SK-N-SH (cell line): Measurements from ENCODE around the gene HSPA4L. TPM values are rescaled to one million over a fixed set of nuclear protein-coding genes. Genes with fewer than 3 reads are reported as not detected.

Source experiments
- CTCF ChIA-PET: fragments of 300-600, 350-600 bp; formaldehyde crosslinking; extraction: SDS; loops from one replicate; lab custom pipeline; 2021; lab: Yijun Ruan, JAX
- POLR2A ChIA-PET: fragments of 350-600 bp; sonication (Branson Sonifier 250); formaldehyde crosslinking; extraction: SDS; loops from one replicate; lab custom pipeline; 2020; ENCODE audit warnings: antibody characterized with exemption, inconsistent platforms; lab: Yijun Ruan, JAX
- DNase-seq: peaks from one replicate; pipeline ENCODE4 v3.0.0; 2012
- H2AFZ ChIP-seq: fragments of 200-600 bp; sonication (generic); 2 replicates; pipeline ENCODE4 v1.8.1; 2016; ENCODE audit warnings: antibody characterized with exemption, mild to moderate bottlenecking, low read depth
- H3F3A ChIP-seq: fragments of 200-600 bp; sonication (generic); replicated peaks from 2 replicates; pipeline ENCODE3; 2016; ENCODE audit warnings: antibody characterized with exemption, mild to moderate bottlenecking; ENCODE audit not compliant: insufficient read depth
- H3K27ac ChIP-seq, 2 experiments: fragments of 200-500 bp in 1 of 2; fragments of 200-600 bp in 1 of 2; sonication (Bioruptor generic) in 1 of 2; sonication (generic), shearing (Covaris generic) in 1 of 2; 2 replicates each; pipeline versions ENCODE4 v1.5.1 to v1.6.1; 2014 to 2016; ENCODE audit warnings: low read depth in 2 of 2, inconsistent platforms in 1 of 2, low read length in 1 of 2, mild to moderate bottlenecking in 1 of 2, mixed read lengths in 1 of 2
- H3K27me3 ChIP-seq: fragments of 200-600 bp; sonication (generic), shearing (Covaris generic); 2 replicates; pipeline ENCODE4 v1.6.1; 2016; ENCODE audit warnings: mixed run types; ENCODE audit not compliant: insufficient read depth
- H3K36me3 ChIP-seq, 2 experiments: fragments of 200-500 bp in 1 of 2; fragments of 200-600 bp in 1 of 2; sonication (Bioruptor generic) in 1 of 2; sonication (generic) in 1 of 2; replicated peaks in 1 of 2; 2 replicates each; pipeline versions ENCODE3 to v1.5.1; 2014 to 2016; ENCODE audit warnings: low read length in 1 of 2, mild to moderate bottlenecking in 1 of 2; ENCODE audit not compliant: insufficient read depth in 2 of 2, control insufficient read depth in 1 of 2
- H3K4me1 ChIP-seq, 2 experiments: fragments of 200-500 bp in 1 of 2; fragments of 200-600 bp in 1 of 2; sonication (Bioruptor generic) in 1 of 2; sonication (generic), shearing (Covaris generic) in 1 of 2; 2 replicates each; pipeline versions ENCODE4 v1.5.1 to v1.6.1; 2014 to 2016; ENCODE audit warnings: low read depth in 1 of 2, low read length in 1 of 2, mixed run types in 1 of 2; ENCODE audit not compliant: insufficient read depth in 2 of 2, control insufficient read depth in 1 of 2
- H3K4me2 ChIP-seq: fragments of 200-600 bp; sonication (generic), shearing (Covaris generic); 2 replicates; pipeline ENCODE4 v1.6.1; 2017; ENCODE audit warnings: mixed run types
- H3K4me3 ChIP-seq, 2 experiments: fragments of 200-500 bp in 1 of 2; fragments of 200-600 bp in 1 of 2; sonication (Bioruptor generic) in 1 of 2; sonication (generic), shearing (Covaris generic) in 1 of 2; 2 replicates each; pipeline versions ENCODE4 v1.5.1 to v1.8.1; 2014 to 2016; ENCODE audit warnings: low read depth in 2 of 2, inconsistent platforms in 1 of 2, low read length in 1 of 2, mild to moderate bottlenecking in 1 of 2, mixed read lengths in 1 of 2, moderate library complexity in 1 of 2
- H3K79me2 ChIP-seq: fragments of 200-600 bp; sonication (generic); 2 replicates; pipeline ENCODE4 v1.8.1; 2017; ENCODE audit warnings: mild to moderate bottlenecking; ENCODE audit not compliant: insufficient read depth
- H3K9ac ChIP-seq: fragments of 200-600 bp; sonication (generic); 2 replicates; pipeline ENCODE4 v1.6.1; 2017; ENCODE audit warnings: mixed run types
- H3K9me2 ChIP-seq: fragments of 200-600 bp; sonication (generic); 2 replicates; pipeline ENCODE4 v1.6.1; 2017; ENCODE audit warnings: mixed run types
- H3K9me3 ChIP-seq: fragments of 200-600 bp; sonication (generic); 2 replicates; pipeline ENCODE4 v1.6.1; 2017; ENCODE audit warnings: mixed run types, mild to moderate bottlenecking, moderate library complexity
- H4K20me1 ChIP-seq: fragments of 200-600 bp; sonication (generic); 2 replicates; pipeline ENCODE4 v1.6.1; 2017; ENCODE audit warnings: mild to moderate bottlenecking, mixed run types; ENCODE audit not compliant: insufficient read depth
- GABPA ChIP-seq: IDR thresholded peaks from 2 replicates; pipeline ENCODE4 v1.4.0; 2012; ENCODE audit warnings: low read depth, mild to moderate bottlenecking
- MXI1 ChIP-seq: IDR thresholded peaks from 2 replicates; pipeline ENCODE4 v1.6.1; 2012; ENCODE audit warnings: mild to moderate bottlenecking, low read depth, low read length, improper control_type of control experiment
- NFIC ChIP-seq: IDR thresholded peaks from 2 replicates; pipeline ENCODE4 v1.4.0; 2012; ENCODE audit warnings: borderline replicate concordance
- NRF1 ChIP-seq: IDR thresholded peaks from 2 replicates; pipeline ENCODE4 v1.6.1; 2012; ENCODE audit warnings: low read depth, mild to moderate bottlenecking, low read length
- PBX3 ChIP-seq: IDR thresholded peaks from 2 replicates; pipeline ENCODE4; 2012
- POLR2AphosphoS5 ChIP-seq: IDR thresholded peaks from 2 replicates; pipeline ENCODE4 v1.6.1; 2012; ENCODE audit warnings: low read depth, low read length
- RXRA ChIP-seq: IDR thresholded peaks from 2 replicates; pipeline ENCODE4 v1.4.0; 2012; ENCODE audit warnings: low read depth, mild to moderate bottlenecking, borderline replicate concordance
- TAF1 ChIP-seq: IDR thresholded peaks from 2 replicates; pipeline ENCODE4 v1.6.1; 2012; ENCODE audit warnings: low read depth, mild to moderate bottlenecking, low read length, moderate library complexity, borderline replicate concordance
- TCF12 ChIP-seq: IDR thresholded peaks from 2 replicates; pipeline ENCODE4 v1.4.0; 2012
- YY1 ChIP-seq: IDR thresholded peaks from 2 replicates; pipeline ENCODE4 v1.4.0; 2012; ENCODE audit warnings: low read depth, mild to moderate bottlenecking
- WGBS: methylation state at CpG from one replicate; pipeline ENCODE4 v1.1.6; 2017; ENCODE audit warnings: low lambda C conversion rate; 5-methylcytosine and 5-hydroxymethylcytosine counted together
- polyA plus RNA-seq, 3 experiments: library from polyadenylated mRNA; depleted of rRNA; stranded (reverse); fragments of >200 nt; gene quantifications; 2 replicates each; pipeline ENCODE4 v1.2.3, GENCODE V29; 2012
- TF ChIP-seq, protein P1 (sequence below): fragments of 150-350 bp; IDR thresholded peaks from 2 replicates; pipeline ENCODE4 v1.6.1; 2017; ENCODE audit warnings: antibody characterized with exemption, low read length, low read depth, borderline replicate concordance
- TF ChIP-seq, protein P2 (sequence below): fragments of 200-600 bp; sonication (generic); IDR thresholded peaks from 2 replicates; pipeline ENCODE4 v1.6.1; 2017; ENCODE audit warnings: antibody characterized with exemption, mild to moderate bottlenecking, moderate library complexity
- TF ChIP-seq, protein P3 (sequence below): IDR thresholded peaks from 2 replicates; pipeline ENCODE4 v1.4.0; 2012; ENCODE audit warnings: low read depth, borderline replicate concordance

The HSPA4L gene
- polyA plus RNA-seq, 1 of the 3 experiments (the other 2 are of a cell fraction): 1.6 TPM

DNA sequence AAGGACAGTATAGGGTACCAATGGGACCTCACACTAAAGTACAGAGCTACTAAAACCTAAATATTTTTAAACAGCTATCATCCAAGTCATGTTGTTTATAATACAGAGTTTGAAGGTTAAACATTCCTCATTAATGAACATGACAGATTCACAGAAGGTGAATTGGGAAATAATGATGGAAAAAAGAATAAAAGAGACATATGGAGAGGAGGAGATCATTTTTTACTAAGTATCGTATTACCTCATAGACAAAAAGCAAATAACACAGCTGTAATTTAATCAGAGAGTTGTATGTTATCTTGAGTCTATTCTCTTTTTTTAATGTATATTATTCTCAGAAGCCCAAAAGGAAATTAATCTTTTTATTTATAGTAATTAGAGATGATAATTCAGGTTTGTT lies 106.4 kb downstream of the HSPA4L start:
- Histone ChIP-seq H3K4me2 (no peak overlapping the region), H3K9ac (no peak overlapping the region), H3K4me1 (peaks cover 6 to 7% of the 10 kb centered on the region in 2 experiments; a peak in 2 of 4 replicates), H3F3A (peaks cover 12% of the 10 kb centered on the region), H3K27ac (no peak overlapping the region; a peak in 1 of 4 replicates), H3K9me2 (no peaks in the 10 kb centered on the region), H2AFZ (peak overlapping the region; percentile 32; the same call in 1 of the 2 replicates), H4K20me1 (no peaks in the 10 kb centered on the region), H3K9me3 (no peaks in the 10 kb centered on the region), H3K79me2 (peaks cover 54% of the 10 kb centered on the region), H3K4me3 (no peak overlapping the region), H3K36me3 (peaks cover 54 to 65% of the 10 kb centered on the region in 2 experiments), H3K27me3 (no peaks in the 10 kb centered on the region)
- ChIA-PET CTCF (interaction anchor here (0.6 to 1.2 kb wide), 3 partner anchors 48 to 105 kb away, joined by 3 read pairs; partner anchors contain the start of genes ABHD18 and MFSD8), POLR2A (interaction anchor here (0.7 to 1.4 kb wide), 2 partner anchors 77 to 172 kb away, joined by 3 read pairs; partner anchors contain the start of genes ABHD18, LARP1B and MFSD8)
- WGBS: 93% methylated on average over 1 of the region's 1 CpG
- no peak for DNase-seq
- TF ChIP-seq POLR2AphosphoS5 (no peak), TAF1 (no peak), MXI1 (no peak), TCF12 (no peak), RXRA (no peak), GABPA (no peak), YY1 (no peak)
- TF ChIP-seq, protein P1, sequence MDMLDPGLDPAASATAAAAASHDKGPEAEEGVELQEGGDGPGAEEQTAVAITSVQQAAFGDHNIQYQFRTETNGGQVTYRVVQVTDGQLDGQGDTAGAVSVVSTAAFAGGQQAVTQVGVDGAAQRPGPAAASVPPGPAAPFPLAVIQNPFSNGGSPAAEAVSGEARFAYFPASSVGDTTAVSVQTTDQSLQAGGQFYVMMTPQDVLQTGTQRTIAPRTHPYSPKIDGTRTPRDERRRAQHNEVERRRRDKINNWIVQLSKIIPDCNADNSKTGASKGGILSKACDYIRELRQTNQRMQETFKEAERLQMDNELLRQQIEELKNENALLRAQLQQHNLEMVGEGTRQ: no peak
- TF ChIP-seq, protein P2, sequence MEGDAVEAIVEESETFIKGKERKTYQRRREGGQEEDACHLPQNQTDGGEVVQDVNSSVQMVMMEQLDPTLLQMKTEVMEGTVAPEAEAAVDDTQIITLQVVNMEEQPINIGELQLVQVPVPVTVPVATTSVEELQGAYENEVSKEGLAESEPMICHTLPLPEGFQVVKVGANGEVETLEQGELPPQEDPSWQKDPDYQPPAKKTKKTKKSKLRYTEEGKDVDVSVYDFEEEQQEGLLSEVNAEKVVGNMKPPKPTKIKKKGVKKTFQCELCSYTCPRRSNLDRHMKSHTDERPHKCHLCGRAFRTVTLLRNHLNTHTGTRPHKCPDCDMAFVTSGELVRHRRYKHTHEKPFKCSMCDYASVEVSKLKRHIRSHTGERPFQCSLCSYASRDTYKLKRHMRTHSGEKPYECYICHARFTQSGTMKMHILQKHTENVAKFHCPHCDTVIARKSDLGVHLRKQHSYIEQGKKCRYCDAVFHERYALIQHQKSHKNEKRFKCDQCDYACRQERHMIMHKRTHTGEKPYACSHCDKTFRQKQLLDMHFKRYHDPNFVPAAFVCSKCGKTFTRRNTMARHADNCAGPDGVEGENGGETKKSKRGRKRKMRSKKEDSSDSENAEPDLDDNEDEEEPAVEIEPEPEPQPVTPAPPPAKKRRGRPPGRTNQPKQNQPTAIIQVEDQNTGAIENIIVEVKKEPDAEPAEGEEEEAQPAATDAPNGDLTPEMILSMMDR: no peak
- TF ChIP-seq, all 33 proteins: peak for 0

DNA sequence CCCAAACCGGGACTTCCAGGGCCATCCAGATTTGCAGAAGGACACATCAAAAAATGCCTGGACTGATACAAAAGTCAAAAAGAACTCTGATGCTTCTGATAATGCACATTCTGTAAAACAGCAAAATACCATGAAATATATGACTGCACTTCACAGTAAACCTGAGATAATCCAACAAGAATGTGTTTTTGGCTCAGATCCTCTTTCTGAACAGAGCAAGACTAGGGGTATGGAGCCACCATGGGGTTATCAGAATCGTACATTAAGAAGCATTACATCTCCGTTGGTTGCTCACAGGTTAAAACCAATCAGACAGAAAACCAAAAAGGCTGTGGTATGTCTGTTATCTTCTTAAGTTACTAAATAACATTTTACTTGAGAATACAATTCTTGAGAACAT lies 107.8 kb downstream of the HSPA4L start:
- ChIA-PET CTCF (interaction anchor here (0.8 to 1.3 kb wide), 2 partner anchors 76 to 158 kb away, joined by 3 to 4 read pairs; partner anchors contain the start of genes ABHD18 and MFSD8), POLR2A (interaction anchor here (1.1 kb wide), 1 partner anchor 171 kb away, joined by 5 read pairs; no protein-coding TSS in a partner anchor)
- 65% methylated on average over 3 of the region's 3 CpGs for WGBS
- Histone ChIP-seq H3K27me3 (no peaks in the 10 kb centered on the region), H3F3A (peaks cover 17% of the 10 kb centered on the region), H3K9ac (no peak overlapping the region), H3K4me1 (peaks cover 6 to 7% of the 10 kb centered on the region in 2 experiments; a peak in 2 of 4 replicates), H3K4me3 (no peak overlapping the region; a peak in 1 of 4 replicates), H3K9me2 (no peaks in the 10 kb centered on the region)
- TF ChIP-seq PBX3 (peak; percentile 30; the same call in 1 of the 2 replicates), NFIC (peak; percentile 59), NRF1 (no peak)
- TF ChIP-seq, protein P3, sequence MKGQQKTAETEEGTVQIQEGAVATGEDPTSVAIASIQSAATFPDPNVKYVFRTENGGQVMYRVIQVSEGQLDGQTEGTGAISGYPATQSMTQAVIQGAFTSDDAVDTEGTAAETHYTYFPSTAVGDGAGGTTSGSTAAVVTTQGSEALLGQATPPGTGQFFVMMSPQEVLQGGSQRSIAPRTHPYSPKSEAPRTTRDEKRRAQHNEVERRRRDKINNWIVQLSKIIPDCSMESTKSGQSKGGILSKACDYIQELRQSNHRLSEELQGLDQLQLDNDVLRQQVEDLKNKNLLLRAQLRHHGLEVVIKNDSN: no peak
- TF ChIP-seq, all 33 proteins: peak for 2
- Histone ChIP-seq H3K9me3 (no peaks in the 10 kb centered on the region), H3K27ac (peak overlapping the region in 1 of 2 experiments; percentile 12; a peak in 2 of 4 replicates), H2AFZ (peak overlapping the region; percentile 32), H3K4me2 (peak overlapping the region; percentile 25), H3K79me2 (peaks cover 43% of the 10 kb centered on the region), H4K20me1 (no peaks in the 10 kb centered on the region), H3K36me3 (peaks cover 53 to 69% of the 10 kb centered on the region in 2 experiments)
- no peak for DNase-seq

Other genes with a start within 250 kb of the HSPA4L start
- gene INTU, start 149.4 kb upstream of the HSPA4L start, polyA plus RNA-seq (2012; rRNA removed): 3.3 and 7.3 TPM in 2 replicates
- not detected in 2 replicates for gene SLC25A31, start 51.9 kb upstream of the HSPA4L start, polyA plus RNA-seq (2012; rRNA removed)
- 10.3 and 10.5 TPM in 2 replicates for gene PLK4, start 98.6 kb downstream of the HSPA4L start, polyA plus RNA-seq (2012; rRNA removed)
- gene MFSD8, start 182.9 kb downstream of the HSPA4L start, polyA plus RNA-seq (2012; rRNA removed): 7.5 and 12.8 TPM in 2 replicates
- 2.0 and 2.1 TPM in 2 replicates for gene ABHD18, start 183.1 kb downstream of the HSPA4L start, polyA plus RNA-seq (2012; rRNA removed)